ENCODE data around the gene IL17RA. TPM values are rescaled to one million over a fixed set of nuclear protein-coding genes. Genes with fewer than 3 reads are reported as not detected.

The IL17RA gene
- polyA plus RNA-seq, 1 donor (not counting 4 experiments of a cell fraction or from before 2014, with no cell fraction given), result 6.0 TPM

- H3K4me2 ChIP-seq (ENCODE audit: control insufficient read depth, extremely low read depth, insufficient read depth, low read depth, low read length), result no peak overlapping the region
- no peak overlapping the region for H3K9ac ChIP-seq (ENCODE audit: control insufficient read depth, extremely low read depth, insufficient read depth, low read length)
- H3K4me3 ChIP-seq (ENCODE audit: control insufficient read depth in 2 of 3, extremely low read depth in 1 of 3, insufficient read depth in 2 of 3, low read depth in 1 of 3, low read length in 3 of 3), result no peak overlapping the region
- no peaks in the 10 kb centered on the region for H3K79me2 ChIP-seq (ENCODE audit: control insufficient read depth, insufficient read depth, low read length)
- no peak overlapping the region for H2AFZ ChIP-seq (ENCODE audit: control insufficient read depth, low read length)
- H3K4me1 ChIP-seq (ENCODE audit: control insufficient read depth, extremely low read depth, insufficient read depth, low read length), result no peaks in the 10 kb centered on the region
- H3K9me3 ChIP-seq (ENCODE audit: control insufficient read depth, low read depth, low read length), result no peaks in the 10 kb centered on the region
- H3K9me1 ChIP-seq (ENCODE audit: control insufficient read depth, extremely low read depth, insufficient read depth, low read length), result no peaks in the 10 kb centered on the region
- dilution Hi-C loops (cut with MboI; ENCODE audit: extremely low pct_ligation_motif_present, low sequenced_read_pairs), result no loop called here
- H3K36me3 ChIP-seq (ENCODE audit: control insufficient read depth in 2 of 2, extremely low read depth in 1 of 2, insufficient read depth in 2 of 2, low read length in 2 of 2), result no peaks in the 10 kb centered on the region
- no peak for DNase-seq (ENCODE audit: low read depth, low spot score)
- H3K27me3 ChIP-seq (ENCODE audit: control insufficient read depth, extremely low read depth, insufficient read depth, low read length), result no peaks in the 10 kb centered on the region
- no peak overlapping the region for H3K27ac ChIP-seq (ENCODE audit: control insufficient read depth, insufficient read depth, low read length)
- no peak for TF ChIP-seq EZH2 (IDR thresholded peaks at IDR 0.05; ENCODE audit: low read length)
- TF ChIP-seq, protein P1, sequence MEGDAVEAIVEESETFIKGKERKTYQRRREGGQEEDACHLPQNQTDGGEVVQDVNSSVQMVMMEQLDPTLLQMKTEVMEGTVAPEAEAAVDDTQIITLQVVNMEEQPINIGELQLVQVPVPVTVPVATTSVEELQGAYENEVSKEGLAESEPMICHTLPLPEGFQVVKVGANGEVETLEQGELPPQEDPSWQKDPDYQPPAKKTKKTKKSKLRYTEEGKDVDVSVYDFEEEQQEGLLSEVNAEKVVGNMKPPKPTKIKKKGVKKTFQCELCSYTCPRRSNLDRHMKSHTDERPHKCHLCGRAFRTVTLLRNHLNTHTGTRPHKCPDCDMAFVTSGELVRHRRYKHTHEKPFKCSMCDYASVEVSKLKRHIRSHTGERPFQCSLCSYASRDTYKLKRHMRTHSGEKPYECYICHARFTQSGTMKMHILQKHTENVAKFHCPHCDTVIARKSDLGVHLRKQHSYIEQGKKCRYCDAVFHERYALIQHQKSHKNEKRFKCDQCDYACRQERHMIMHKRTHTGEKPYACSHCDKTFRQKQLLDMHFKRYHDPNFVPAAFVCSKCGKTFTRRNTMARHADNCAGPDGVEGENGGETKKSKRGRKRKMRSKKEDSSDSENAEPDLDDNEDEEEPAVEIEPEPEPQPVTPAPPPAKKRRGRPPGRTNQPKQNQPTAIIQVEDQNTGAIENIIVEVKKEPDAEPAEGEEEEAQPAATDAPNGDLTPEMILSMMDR (optimal IDR thresholded peaks at IDR 0.05 in 1 of 3, IDR thresholded peaks at IDR 0.05 in 1 of 3, conservative IDR thresholded peaks at IDR 0.05 in 1 of 3; ENCODE audit: extremely low read depth in 1 of 3, insufficient read depth in 2 of 3, low read length in 3 of 3), result no peak
- FAIRE-seq, result no peak
- H4K20me1 ChIP-seq (ENCODE audit: control insufficient read depth, extremely low read depth, insufficient read depth, low read length), result no peaks in the 10 kb centered on the region
Observed at GRCh38 chr22:17063411-17064106, 21.2 kb upstream of the IL17RA start.

GRCh38 chr22:17064498-17065100 lies 20.2 kb upstream of the IL17RA start:
- Histone ChIP-seq H3K36me3 (ENCODE audit: control insufficient read depth in 2 of 2, extremely low read depth in 1 of 2, insufficient read depth in 2 of 2, low read length in 2 of 2) (no peaks in the 10 kb centered on the region), H3K4me3 (ENCODE audit: control insufficient read depth in 2 of 3, extremely low read depth in 1 of 3, insufficient read depth in 2 of 3, low read depth in 1 of 3, low read length in 3 of 3) (no peak overlapping the region), H4K20me1 (ENCODE audit: control insufficient read depth, extremely low read depth, insufficient read depth, low read length) (no peaks in the 10 kb centered on the region), H3K27ac (ENCODE audit: control insufficient read depth, insufficient read depth, low read length) (no peak overlapping the region), H3K4me2 (ENCODE audit: control insufficient read depth, extremely low read depth, insufficient read depth, low read depth, low read length) (no peak overlapping the region), H3K4me1 (ENCODE audit: control insufficient read depth, extremely low read depth, insufficient read depth, low read length) (no peaks in the 10 kb centered on the region), H3K9me3 (ENCODE audit: control insufficient read depth, low read depth, low read length) (no peaks in the 10 kb centered on the region), H3K9ac (ENCODE audit: control insufficient read depth, extremely low read depth, insufficient read depth, low read length) (no peak overlapping the region), H3K9me1 (ENCODE audit: control insufficient read depth, extremely low read depth, insufficient read depth, low read length) (no peaks in the 10 kb centered on the region), H3K27me3 (ENCODE audit: control insufficient read depth, extremely low read depth, insufficient read depth, low read length) (no peaks in the 10 kb centered on the region), H3K79me2 (ENCODE audit: control insufficient read depth, insufficient read depth, low read length) (no peaks in the 10 kb centered on the region), H2AFZ (ENCODE audit: control insufficient read depth, low read length) (no peak overlapping the region)
- no peak for TF ChIP-seq EZH2 (IDR thresholded peaks at IDR 0.05; ENCODE audit: low read length)
- TF ChIP-seq, protein P1 (optimal IDR thresholded peaks at IDR 0.05 in 1 of 3, IDR thresholded peaks at IDR 0.05 in 1 of 3, conservative IDR thresholded peaks at IDR 0.05 in 1 of 3; ENCODE audit: extremely low read depth in 1 of 3, insufficient read depth in 2 of 3, low read length in 3 of 3), result no peak
- no peak for DNase-seq (ENCODE audit: low read depth, low spot score)
- FAIRE-seq, result no peak
- dilution Hi-C loops (cut with MboI; ENCODE audit: extremely low pct_ligation_motif_present, low sequenced_read_pairs), result no loop called here

Data from keratinocyte (primary cell).